KMS-11 (cell line): ENCODE results near the gene HAPSTR1.

ENCODE experiments used
- H2AFZ ChIP-seq: fragments of 200-600 bp; sonication (generic); 2 replicates; pipeline ENCODE4 v1.6.1; 2016; ENCODE audit warnings: antibody characterized with exemption, mixed run types, low read depth
- H3K27ac ChIP-seq: fragments of 200-600 bp; sonication (generic); 2 replicates; pipeline ENCODE4 v1.6.1; 2016; ENCODE audit warnings: mild to moderate bottlenecking, mixed run types
- H3K27me3 ChIP-seq: fragments of 200-600 bp; sonication (generic); 2 replicates; pipeline ENCODE4 v1.6.1; 2017; ENCODE audit warnings: mild to moderate bottlenecking, low read depth, mixed run types, moderate library complexity; ENCODE audit not compliant: insufficient read depth
- H3K36me3 ChIP-seq: fragments of 200-600 bp; sonication (generic); 2 replicates; pipeline ENCODE4 v1.6.1; 2017; ENCODE audit warnings: mild to moderate bottlenecking, mixed run types; ENCODE audit not compliant: insufficient read depth
- H3K4me1 ChIP-seq: fragments of 200-600 bp; sonication (generic); 2 replicates; pipeline ENCODE4 v1.6.1; 2016; ENCODE audit warnings: mild to moderate bottlenecking, low read depth, mixed run types; ENCODE audit not compliant: poor library complexity, severe bottlenecking
- H3K4me2 ChIP-seq: fragments of 200-600 bp; sonication (generic); 2 replicates; pipeline ENCODE4 v1.7.0; 2016; ENCODE audit warnings: mild to moderate bottlenecking, mixed run types
- H3K4me3 ChIP-seq: fragments of 200-600 bp; sonication (generic); IDR thresholded peaks from 2 replicates; pipeline ENCODE4 v1.6.1; 2017; ENCODE audit warnings: low read depth, low read length, mixed read lengths; ENCODE audit not compliant: insufficient read depth
- H3K79me2 ChIP-seq: fragments of 200-600 bp; sonication (generic); 2 replicates; pipeline ENCODE4 v1.6.1; 2016; ENCODE audit warnings: low read depth, mixed run types; ENCODE audit not compliant: insufficient read depth
- H3K9ac ChIP-seq: fragments of 200-600 bp; sonication (generic); 2 replicates; pipeline ENCODE4 v1.6.1; 2016; ENCODE audit warnings: mild to moderate bottlenecking, mixed run types
- H4K20me1 ChIP-seq: fragments of 200-600 bp; sonication (generic); 2 replicates; pipeline ENCODE4 v1.6.1; 2016; ENCODE audit warnings: mild to moderate bottlenecking, mixed run types; ENCODE audit not compliant: insufficient read depth
- CTCF ChIP-seq: fragments of 200-600 bp; sonication (generic); conservative IDR thresholded peaks from 2 replicates; pipeline ENCODE4 v1.6.1; 2017; ENCODE audit warnings: low read depth, mild to moderate bottlenecking, antibody characterized with exemption, low read length, moderate library complexity, mixed read lengths

The HAPSTR1 gene

GRCh38 chr16:9107025-9107970, 15.9 kb downstream of the HAPSTR1 start:
- H3K4me1 ChIP-seq = peaks cover 56% of the 10 kb centered on the region
- H4K20me1 ChIP-seq = peaks cover 66% of the 10 kb centered on the region
- H3K79me2 ChIP-seq = peaks cover 99% of the 10 kb centered on the region
- H3K27ac ChIP-seq = no peak overlapping the region
- no peak overlapping the region for H3K4me2 ChIP-seq
- no peaks in the 10 kb centered on the region for H3K27me3 ChIP-seq
- H3K36me3 ChIP-seq = peaks cover 26% of the 10 kb centered on the region; the same call in 1 of the 2 replicates
- H3K4me3 ChIP-seq = no peak overlapping the region
- H3K9ac ChIP-seq = no peak overlapping the region
- no peak for TF ChIP-seq CTCF
- H2AFZ ChIP-seq = no peak overlapping the region

GRCh38 chr16:9109255-9109654, 17.8 kb downstream of the HAPSTR1 start:
- H3K9ac ChIP-seq = no peak overlapping the region
- no peak overlapping the region for H3K27ac ChIP-seq
- H3K27me3 ChIP-seq = no peaks in the 10 kb centered on the region
- peaks cover 43% of the 10 kb centered on the region for H3K4me1 ChIP-seq
- no peak overlapping the region for H3K4me3 ChIP-seq
- H3K36me3 ChIP-seq = peaks cover 16% of the 10 kb centered on the region; the same call in 1 of the 2 replicates
- TF ChIP-seq CTCF = no peak
- peaks cover 72% of the 10 kb centered on the region for H4K20me1 ChIP-seq
- peaks cover 99% of the 10 kb centered on the region for H3K79me2 ChIP-seq
- no peak overlapping the region for H2AFZ ChIP-seq
- no peak overlapping the region for H3K4me2 ChIP-seq

GRCh38 chr16:9112166-9112843, 20.9 kb downstream of the HAPSTR1 start:
- peaks cover 21% of the 10 kb centered on the region; the same call in 1 of the 2 replicates for H3K36me3 ChIP-seq
- no peak overlapping the region for H3K4me3 ChIP-seq
- H3K4me1 ChIP-seq = peaks cover 26% of the 10 kb centered on the region
- peaks cover 56% of the 10 kb centered on the region for H4K20me1 ChIP-seq
- TF ChIP-seq CTCF = no peak
- H3K9ac ChIP-seq = no peak overlapping the region
- H3K27me3 ChIP-seq = no peaks in the 10 kb centered on the region
- H2AFZ ChIP-seq = no peak overlapping the region
- H3K79me2 ChIP-seq = peaks cover 99% of the 10 kb centered on the region
- no peak overlapping the region for H3K4me2 ChIP-seq
- H3K27ac ChIP-seq = no peak overlapping the region

- peaks cover 53% of the 10 kb centered on the region for H4K20me1 ChIP-seq
- no peak overlapping the region for H2AFZ ChIP-seq
- peaks cover 23% of the 10 kb centered on the region for H3K4me1 ChIP-seq
- no peak overlapping the region for H3K9ac ChIP-seq
- no peak overlapping the region for H3K4me2 ChIP-seq
- no peak overlapping the region for H3K27ac ChIP-seq
- no peak for TF ChIP-seq CTCF
- H3K79me2 ChIP-seq = peaks cover 96% of the 10 kb centered on the region
- H3K27me3 ChIP-seq = no peaks in the 10 kb centered on the region
- no peak overlapping the region for H3K4me3 ChIP-seq
- peaks cover 22% of the 10 kb centered on the region; the same call in 1 of the 2 replicates for H3K36me3 ChIP-seq
These were observed 21.4 kb downstream of the HAPSTR1 start for GRCh38 chr16:9112844-9113186.
